B cell (primary cell): ENCODE data around the gene C11orf54.

ENCODE experiments used
- CTCF ChIP-seq: fragments of 200-600 bp; IDR thresholded peaks from one replicate; pipeline ENCODE4 v1.8.0; 2022; ENCODE audit warnings: antibody characterized with exemption, mild to moderate bottlenecking
- EZH2 ChIP-seq: IDR thresholded peaks from 2 replicates; pipeline ENCODE4 v1.6.1; 2012; ENCODE audit warnings: borderline replicate concordance, low read depth, mild to moderate bottlenecking, moderate library complexity, low read length; ENCODE audit not compliant: insufficient read depth, poor library complexity, severe bottlenecking

GRCh38 chr11:93791493-93791892 is 50.0 kb downstream of the C11orf54 start:
- TF ChIP-seq CTCF = no peak
- TF ChIP-seq EZH2 = no peak
